HK-2 (cell line): ENCODE results near the gene MRPS35.

Experiments used
- DNase-seq: peaks from one replicate; pipeline ENCODE4 v3.0.0-alpha.2; 2018; ENCODE audit not compliant: unreplicated experiment

The MRPS35 gene

DNA sequence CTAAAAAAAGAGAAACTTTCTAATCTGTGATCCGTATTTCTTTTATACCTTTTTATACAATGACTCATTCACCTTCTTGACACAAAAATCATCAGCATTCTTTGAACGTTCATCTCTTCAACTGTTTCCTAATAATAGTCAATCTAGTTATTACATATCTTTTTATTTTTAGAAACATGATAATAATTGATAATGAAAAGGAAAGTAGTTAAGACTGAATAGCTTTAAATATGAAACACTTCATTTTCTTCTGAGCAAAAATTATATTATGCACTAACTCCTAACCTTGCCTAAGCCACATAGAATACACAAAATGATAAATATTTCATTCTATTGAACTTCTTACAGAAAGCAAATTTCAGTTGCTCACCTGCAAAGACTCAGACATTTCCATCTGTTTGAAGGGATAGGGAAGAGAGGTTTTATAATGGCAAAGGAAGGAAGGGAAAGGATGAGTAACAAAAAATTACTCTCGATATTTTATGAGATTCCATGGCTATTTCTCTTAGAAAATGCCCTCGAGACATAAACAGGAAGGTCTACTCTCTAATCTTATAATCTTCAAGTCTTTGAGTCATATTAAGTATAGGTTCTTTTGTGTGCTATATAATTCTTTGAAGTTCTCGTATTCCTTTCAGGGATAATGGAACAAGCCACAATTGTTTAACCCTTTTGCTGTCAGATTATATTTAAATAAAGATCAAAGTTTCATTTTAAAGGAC is 61.9 kb downstream of the MRPS35 start:
- no peak for DNase-seq

DNA sequence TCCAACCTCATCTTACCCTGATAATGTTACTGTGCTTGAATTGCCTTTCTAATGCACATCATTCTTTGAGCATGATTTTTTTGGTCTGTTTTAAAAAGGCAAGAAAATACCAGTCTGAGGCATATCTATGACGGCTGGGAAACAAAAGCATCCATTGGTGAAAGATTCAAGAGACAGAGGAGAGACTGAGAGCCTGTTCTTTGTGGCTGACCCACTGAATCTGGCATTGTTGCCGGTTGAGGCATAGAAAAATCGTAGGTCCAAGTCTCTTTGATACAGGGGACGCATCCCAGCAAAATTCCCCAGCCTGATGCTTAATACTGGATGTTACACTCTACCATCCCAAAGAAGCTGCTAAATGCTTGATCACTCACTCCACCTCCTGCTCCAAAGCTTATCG is 66.5 kb downstream of the MRPS35 start:
- DNase-seq = no peak

DNA sequence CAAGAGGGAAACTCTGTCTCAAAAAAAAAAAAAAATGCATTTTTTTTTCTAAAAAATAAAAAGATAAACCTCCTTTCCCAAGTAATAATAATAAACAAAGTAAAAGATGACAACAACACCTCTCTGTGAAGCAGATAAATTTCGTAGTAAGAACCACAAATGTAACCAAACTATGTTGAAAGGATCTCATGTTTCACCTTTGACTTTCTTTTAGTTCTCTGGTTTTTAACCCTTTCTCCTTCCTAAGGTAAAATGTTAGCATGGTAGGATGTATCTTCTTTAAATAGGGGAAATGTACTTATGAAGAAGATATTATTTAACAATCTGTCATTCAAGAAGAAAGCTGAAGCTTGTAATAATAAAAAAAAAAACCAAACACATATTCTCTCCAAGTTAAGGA is 67.6 kb downstream of the MRPS35 start:
- no peak for DNase-seq

DNA sequence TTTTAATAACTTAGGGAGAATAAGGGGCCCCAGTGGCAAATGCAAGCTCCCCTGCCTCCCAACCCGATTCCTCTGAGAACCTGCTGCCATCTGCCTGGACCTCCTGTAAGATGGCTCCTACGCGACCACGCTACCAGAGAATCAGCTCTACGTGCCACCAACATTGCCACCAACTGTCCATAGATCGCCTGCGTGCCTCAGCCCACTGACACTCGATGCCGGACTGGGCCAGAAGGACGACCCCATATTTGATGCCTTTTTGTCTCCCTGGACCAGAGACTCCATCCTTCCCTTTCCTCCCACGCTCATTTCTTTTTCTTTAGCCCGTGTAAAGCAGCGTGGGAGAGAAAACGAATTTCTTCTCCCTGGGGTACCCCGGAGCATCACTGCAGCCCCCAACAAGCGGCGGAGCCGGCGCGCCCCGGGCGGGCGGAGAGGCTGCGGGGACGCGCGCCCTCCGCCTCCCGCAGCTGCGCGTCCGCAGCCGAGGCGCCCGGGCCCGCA is 68.8 kb downstream of the MRPS35 start:
- DNase-seq = no peak

DNA sequence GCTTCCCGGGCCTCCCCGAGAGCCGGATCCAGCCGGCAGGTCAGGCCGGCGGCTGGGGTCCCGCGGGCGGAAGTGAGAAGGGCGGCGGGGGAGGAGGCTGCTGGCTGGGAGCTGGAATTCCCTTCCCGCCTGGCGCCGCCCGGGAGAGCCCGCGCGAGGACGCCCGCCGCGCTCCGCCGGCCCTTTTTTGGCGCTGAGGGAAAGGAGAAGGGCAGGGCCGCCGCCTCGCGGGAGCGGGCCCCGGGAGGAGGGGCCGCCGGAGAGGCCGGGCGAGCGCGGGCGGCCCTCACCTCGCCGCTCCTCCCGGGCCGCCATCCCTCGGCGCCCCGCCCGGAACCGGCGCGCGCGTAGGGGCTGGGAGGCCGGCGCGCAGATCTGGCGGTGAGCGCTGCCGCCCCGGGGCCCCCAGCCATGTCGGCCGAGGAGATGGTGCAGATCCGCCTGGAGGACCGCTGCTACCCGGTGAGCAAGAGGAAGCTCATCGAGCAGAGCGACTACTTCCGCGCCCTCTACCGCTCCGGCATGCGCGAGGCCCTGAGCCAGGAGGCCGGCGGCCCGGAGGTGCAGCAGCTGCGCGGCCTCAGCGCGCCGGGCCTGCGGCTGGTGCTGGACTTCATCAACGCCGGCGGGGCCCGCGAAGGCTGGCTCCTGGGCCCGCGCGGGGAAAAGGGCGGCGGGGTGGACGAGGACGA is 69.4 kb downstream of the MRPS35 start, which contains the start of the genes KLHL42 and MANSC4:
Gene KLHL42, plus strand, starts transcription at position 314 of the 692 bp plus-strand sequence. Its CDS starts 98 bp downstream, at position 412.
Gene MANSC4, minus strand, starts transcription at position 317 of the 692 bp plus-strand sequence. CDS start 8,960 bp downstream, outside the sequence.
- DNase-seq = peak; percentile 76

DNA sequence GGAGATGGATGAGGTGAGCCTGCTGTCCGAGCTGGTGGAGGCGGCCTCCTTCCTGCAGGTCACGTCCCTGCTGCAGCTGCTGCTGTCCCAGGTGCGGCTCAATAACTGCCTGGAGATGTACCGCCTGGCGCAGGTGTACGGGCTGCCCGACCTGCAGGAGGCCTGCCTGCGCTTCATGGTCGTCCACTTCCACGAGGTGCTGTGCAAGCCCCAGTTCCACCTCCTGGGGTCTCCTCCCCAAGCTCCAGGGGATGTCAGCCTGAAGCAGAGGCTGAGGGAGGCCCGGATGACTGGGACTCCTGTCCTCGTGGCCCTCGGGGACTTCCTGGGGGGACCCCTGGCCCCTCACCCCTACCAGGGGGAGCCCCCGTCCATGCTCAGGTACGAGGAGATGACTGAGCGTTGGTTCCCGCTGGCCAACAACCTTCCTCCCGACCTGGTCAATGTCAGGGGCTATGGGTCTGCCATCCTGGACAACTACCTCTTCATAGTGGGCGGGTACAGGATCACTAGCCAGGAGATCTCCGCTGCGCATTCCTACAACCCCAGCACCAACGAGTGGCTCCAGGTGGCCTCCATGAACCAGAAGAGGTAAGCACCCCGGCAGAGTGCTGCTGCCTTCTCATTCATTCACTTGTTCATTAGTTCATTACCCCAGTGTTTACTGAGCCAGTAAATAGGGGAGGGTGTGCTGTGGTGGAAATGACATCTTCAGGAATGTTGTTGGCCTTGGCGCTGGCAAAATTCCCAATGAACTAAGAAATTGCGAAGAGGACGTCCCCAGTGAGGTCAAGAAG is 70.2 kb downstream of the MRPS35 start:
- no peak for DNase-seq

DNA sequence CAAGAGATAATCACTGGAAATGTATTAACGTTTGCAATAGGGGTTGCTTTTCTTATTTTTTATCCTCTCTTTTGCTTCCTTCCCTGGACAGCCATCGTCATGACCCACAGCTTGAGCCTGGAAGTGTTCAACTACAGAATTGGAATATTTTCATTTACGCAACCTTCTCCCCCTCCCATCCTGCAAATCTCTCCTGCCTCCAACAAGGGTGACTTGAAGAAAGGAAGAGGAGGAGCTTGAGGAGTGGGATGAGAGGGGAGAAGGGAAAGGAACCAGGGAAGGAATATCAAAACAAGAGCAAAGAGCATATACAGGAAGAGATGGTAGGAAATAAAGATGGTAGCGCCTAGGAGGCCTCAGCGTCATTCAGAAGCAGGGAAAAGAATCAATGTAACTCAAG is 71.0 kb downstream of the MRPS35 start:
- DNase-seq = no peak

DNA sequence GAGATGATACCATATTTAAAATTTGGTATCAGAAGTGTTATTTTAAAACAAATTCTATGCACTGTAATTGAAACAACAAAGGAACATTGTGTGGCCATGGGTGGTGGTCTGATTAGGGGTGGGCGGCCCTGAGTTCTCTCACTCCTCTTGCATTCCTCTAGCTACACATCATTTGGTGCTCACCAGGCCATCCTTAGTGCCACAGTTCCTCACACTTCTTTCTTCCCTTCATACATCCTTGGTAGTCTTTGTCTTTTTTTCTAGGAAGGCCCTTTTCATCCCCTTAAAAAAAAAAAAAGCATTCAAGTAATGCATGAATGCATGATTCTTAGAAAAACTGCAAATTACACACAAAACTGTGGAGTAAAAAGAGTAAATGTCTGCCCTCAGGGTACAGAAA is 71.8 kb downstream of the MRPS35 start:
- DNase-seq = no peak

DNA sequence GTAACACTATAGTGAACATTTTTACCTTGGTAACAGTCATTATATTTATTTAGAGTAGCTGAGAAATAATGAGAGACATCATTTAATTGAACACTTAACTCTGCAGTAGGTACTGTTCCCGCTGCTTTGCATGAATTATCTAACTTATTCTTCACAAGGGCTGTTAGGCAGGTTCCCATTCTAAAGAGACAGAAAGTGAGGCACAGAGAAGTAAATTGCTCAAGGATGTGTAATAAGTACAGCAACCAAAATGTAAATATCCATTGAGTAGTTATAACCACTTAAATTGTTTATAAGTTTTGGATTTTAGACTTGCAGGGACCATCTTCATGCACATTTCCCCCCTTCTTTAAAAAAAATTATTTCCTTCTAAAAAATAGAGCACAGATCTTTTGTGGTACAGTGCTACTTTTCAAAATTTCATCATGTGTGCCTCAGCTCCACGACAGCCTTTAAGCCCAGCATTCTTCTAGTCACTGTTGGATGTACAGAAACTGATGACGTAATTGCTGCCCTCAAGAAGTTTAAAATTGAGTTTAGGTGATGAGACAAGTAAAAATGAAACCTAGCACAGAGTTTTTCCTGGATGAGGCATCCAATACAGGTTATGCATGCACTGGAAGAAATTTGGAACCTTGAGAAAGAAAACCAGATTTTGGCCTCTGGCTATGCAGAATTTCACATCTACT is 75.4 kb downstream of the MRPS35 start:
- DNase-seq = no peak

DNA sequence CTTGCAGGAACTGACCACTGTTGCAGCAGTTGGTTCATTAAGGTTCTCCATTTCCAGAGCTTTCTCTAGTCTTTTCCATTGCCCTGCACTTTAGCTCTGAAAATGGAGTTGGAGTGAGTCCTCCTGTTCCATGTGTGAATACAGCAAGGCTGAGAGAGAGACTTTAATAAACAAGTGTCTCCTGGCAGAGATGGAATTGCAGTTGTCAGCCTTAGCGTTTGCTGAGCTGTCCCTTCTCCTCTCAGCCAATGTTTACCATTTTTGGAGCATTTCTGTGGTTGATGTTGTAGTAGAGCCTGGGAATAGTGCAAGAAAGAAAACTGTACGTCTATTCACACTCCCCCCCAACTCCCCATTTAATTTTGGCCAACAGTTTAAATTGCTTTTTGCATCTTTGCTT is 76.9 kb downstream of the MRPS35 start:
- DNase-seq = no peak

DNA sequence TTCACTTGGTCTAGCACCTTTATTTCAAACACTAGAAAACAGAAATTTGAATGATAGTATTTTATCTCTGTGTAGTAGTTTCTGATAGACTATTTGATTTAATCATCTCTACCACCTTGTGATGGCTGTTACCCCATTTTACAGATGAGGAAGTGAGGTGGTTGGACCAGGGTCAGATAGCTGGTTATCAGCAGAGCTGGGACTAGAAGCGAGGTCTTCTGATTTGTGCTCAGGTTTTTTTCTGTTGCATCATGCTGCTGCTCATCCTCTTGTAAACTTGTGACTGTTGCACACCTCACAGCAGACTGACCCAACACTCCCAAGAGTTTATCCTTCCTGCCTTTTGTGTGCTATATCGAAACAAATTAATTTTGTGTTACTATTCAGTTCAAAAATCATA is 79.5 kb downstream of the MRPS35 start:
- DNase-seq = no peak

DNA sequence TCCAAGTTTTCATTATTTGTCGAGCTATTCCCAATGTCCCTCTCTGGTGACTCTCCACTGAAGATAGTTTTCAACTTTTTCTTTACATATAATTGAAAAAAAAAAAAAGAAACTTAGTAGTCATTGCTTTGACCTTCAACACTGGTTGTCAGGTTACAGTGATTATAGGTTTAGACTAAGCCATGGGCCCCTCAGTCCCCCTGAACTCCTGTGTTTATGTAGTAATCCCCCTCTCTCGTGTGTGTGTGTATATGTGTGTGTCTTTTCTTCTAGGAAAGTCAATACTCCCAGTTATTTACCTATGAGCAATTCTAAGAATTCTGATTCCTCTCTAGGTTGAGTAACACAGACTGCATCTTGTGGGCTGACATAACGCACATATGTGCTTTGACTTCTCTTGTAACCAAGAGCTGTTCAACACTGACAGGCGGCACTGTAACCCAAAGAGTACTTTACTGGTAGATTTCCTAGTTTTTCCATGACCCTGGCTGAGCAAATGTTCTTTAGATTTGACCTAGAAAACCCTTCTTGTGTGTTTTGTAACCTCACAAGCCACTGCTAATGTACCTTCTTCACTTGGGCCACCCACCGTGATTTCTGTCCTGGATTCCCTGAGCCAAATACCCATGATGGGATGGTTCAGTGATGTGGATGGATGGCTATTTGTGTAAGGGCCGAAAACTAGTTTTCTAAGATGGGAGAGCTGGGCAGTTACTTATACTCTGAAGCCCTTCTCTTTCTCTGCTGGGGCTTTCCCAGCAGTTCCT is 84.4 kb downstream of the MRPS35 start:
- no peak for DNase-seq

DNA sequence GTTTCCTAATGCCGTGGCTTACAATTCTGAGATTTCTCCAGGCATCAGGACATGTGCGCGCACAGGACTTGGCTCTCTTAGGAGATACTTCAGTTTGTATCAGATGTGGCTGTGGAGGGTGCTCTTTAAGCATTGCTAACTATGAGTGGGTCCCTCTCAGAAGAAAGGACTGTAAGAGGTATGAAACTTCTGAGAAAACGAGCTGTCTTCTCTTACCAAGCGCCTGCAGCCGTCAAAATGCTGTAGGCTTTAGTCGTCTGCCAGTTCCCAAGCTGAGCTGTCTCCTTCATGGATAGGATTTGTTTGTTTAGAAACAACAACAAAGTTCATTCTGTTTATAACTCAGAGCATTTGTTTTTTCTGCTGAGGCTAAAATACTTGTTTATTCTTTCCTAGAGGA is 85.5 kb downstream of the MRPS35 start:
- DNase-seq = no peak

DNA sequence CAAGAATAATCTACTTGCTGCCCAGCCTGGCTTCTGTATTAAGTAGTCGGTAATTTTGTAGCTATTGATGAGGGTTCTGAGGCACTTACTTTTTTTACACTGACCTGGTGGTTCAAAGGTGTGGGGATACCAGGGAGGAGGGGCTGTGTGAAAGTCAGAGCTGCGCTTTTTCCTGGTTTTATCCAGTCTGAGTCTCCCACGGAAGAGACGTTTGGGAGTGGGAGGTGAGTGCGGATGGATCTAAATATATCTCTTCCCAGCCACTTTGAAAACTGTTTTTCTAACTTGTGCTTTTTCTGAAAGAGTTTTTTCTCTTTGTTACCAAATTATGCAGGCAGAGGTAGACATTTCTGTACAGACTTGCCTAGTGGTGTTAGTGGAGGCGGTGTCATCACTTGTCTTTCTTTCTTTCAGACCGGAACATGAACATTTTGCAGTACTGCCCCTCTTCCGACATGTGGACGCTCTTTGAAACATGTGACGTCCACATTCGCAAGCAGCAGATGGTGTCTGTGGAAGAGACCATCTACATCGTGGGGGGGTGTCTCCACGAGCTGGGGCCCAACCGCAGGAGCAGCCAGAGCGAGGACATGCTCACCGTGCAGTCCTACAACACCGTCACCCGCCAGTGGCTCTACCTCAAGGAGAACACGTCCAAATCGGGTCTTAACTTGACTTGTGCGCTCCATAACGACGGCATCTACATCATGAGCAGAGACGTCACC is 86.8 kb downstream of the MRPS35 start:
- DNase-seq = no peak

DNA sequence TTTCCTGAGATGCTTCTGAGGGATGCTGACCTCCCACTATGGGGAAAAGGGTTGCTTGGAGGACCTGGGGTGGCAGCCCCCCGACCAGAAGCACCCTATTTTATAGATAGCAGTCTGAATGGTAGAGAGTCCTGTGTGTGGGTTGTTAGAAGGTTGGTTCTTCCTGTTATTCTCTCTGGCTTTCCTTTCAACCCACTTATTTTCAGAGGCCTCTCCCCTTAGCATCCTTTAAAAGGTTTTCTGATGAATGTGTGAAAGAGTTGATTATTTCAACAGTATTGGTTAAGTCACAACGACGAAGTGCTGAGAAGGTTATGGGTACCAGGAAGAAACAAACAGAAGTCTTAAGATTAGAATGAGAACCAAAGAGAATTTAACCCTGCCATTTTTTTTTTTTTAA is 90.2 kb downstream of the MRPS35 start:
- DNase-seq = no peak

DNA sequence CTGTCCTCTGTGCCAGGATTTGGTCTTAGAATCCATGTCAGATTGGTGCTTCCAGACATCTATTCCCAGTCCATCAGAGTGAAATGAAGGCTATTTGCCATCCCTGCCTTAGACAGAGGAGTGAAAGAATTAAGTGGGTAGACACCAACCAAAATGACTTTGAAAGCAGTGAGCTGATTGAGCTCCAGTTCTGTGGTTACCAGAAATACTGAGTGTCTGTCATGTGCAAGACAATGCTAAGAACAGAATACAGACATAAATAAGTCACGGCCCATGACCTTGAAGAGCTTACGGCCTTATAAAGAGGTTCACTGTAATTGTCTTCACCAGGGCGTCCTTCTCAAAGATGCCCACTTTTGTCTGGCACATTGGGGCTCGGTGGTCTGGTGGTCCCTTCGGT is 91.0 kb downstream of the MRPS35 start:
- no peak for DNase-seq

DNA sequence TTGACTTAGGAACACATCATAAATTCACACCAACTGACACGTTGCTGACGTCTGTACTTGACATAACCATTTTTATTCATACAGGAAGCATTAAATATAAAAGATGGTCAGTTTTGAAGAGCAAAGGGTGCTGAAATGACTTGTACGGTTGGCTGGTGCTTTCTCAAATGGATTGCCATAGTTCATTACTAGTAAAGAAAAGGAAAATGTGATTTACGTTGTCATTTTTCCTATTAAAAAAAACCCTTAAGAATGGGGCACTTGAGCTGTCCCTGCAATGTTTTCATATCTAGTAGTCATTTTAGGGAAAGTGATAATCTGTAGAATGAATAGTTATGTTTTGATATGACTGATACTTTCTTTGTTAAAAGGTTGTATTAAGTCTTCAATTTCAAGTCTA is 91.9 kb downstream of the MRPS35 start:
- no peak for DNase-seq

DNA sequence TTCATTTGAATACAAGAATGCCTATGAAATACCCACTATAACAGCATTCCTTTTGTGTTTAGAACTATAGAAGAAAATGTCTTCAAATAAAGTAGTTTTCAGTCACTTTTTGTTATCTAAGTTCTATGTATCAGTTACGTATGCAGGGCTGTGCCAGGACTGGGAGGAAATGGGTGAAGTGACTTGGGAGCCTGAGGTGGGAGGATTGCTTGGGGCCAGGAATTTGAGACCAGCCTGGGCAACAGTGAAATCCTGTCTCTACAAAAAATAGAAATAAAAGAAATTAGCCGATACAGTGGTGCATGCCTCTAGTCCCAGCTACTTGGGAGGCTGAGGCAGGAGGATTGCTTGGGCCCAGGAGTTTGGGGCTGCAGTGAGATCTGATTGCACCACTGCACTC is 92.3 kb downstream of the MRPS35 start:
- no peak for DNase-seq

DNA sequence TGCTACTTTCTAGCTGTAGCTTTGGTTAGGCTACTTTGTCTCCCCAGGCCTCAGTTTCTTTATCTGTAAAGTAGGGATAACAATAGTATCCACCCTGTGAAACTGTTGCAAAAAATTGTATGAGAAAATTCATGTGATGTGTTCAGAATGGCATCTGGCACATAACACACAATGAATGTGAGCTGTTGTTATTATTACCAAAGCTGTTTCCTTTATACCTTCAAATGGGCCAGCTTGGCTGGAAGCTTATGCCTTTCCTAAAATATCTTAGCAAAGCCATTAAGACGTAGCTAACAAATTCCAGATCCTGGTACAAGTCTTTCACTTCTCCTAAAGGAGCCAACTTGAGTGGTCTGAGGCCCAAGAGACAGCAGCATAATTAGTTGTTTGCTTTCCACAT is 94.6 kb downstream of the MRPS35 start:
- DNase-seq = no peak
